GM19463 (cell line): Measurements from ENCODE around the gene ZBTB7A.

ENCODE experiments used
- ATAC-seq: cut with Tn5 transposase; IDR thresholded peaks from one replicate; pipeline ENCODE4 v1.9.1; 2021; ENCODE audit warnings: mild to moderate bottlenecking, moderate library complexity; ENCODE audit not compliant: unreplicated experiment

The ZBTB7A gene

GRCh38 chr19:4069331-4069959, 2.7 kb upstream of the ZBTB7A start:
- ATAC-seq, result no peak

GRCh38 chr19:4068047-4068966, 1.6 kb upstream of the ZBTB7A start:
- ATAC-seq, result no peak

GRCh38 chr19:4067396-4068046, 822 bp upstream of the ZBTB7A start:
- ATAC-seq, result no peak

GRCh38 chr19:4066176-4066606, 508 bp downstream of the ZBTB7A start:
- no peak for ATAC-seq

- ATAC-seq, result peak; percentile 72
Observed at GRCh38 chr19:4065430-4066175, 1.1 kb downstream of the ZBTB7A start.

- no peak for ATAC-seq
Observed at GRCh38 chr19:4064496-4065260, 2.0 kb downstream of the ZBTB7A start.

- ATAC-seq, result no peak
Observed at GRCh38 chr19:4064149-4064495, 2.6 kb downstream of the ZBTB7A start.

- no peak for ATAC-seq
Observed at GRCh38 chr19:4063369-4064148, 3.1 kb downstream of the ZBTB7A start.

- no peak for ATAC-seq
Observed at GRCh38 chr19:4062419-4063368, 4.0 kb downstream of the ZBTB7A start.

GRCh38 chr19:4061683-4062418, 4.8 kb downstream of the ZBTB7A start:
- no peak for ATAC-seq

- no peak for ATAC-seq
Observed at GRCh38 chr19:4061178-4061682, 5.5 kb downstream of the ZBTB7A start.

GRCh38 chr19:4060621-4061177, 6.0 kb downstream of the ZBTB7A start:
- no peak for ATAC-seq

GRCh38 chr19:4059891-4060620, 6.6 kb downstream of the ZBTB7A start:
- no peak for ATAC-seq

GRCh38 chr19:4059453-4059871, 7.2 kb downstream of the ZBTB7A start:
- ATAC-seq, result no peak

- no peak for ATAC-seq
Observed at GRCh38 chr19:4058693-4059452, 7.8 kb downstream of the ZBTB7A start.
